ENCODE results near the gene DPP3. TPM values are rescaled to one million over a fixed set of nuclear protein-coding genes. Genes with fewer than 3 reads are reported as not detected.
"Not testable (repeated sequence)": the region's sequence is repeated elsewhere in the genome, so short reads cannot be mapped to it uniquely, and the experiment has no call there.

The DPP3 gene
- 35.8 and 36.5 TPM in 2 replicates for total RNA-seq

DNA sequence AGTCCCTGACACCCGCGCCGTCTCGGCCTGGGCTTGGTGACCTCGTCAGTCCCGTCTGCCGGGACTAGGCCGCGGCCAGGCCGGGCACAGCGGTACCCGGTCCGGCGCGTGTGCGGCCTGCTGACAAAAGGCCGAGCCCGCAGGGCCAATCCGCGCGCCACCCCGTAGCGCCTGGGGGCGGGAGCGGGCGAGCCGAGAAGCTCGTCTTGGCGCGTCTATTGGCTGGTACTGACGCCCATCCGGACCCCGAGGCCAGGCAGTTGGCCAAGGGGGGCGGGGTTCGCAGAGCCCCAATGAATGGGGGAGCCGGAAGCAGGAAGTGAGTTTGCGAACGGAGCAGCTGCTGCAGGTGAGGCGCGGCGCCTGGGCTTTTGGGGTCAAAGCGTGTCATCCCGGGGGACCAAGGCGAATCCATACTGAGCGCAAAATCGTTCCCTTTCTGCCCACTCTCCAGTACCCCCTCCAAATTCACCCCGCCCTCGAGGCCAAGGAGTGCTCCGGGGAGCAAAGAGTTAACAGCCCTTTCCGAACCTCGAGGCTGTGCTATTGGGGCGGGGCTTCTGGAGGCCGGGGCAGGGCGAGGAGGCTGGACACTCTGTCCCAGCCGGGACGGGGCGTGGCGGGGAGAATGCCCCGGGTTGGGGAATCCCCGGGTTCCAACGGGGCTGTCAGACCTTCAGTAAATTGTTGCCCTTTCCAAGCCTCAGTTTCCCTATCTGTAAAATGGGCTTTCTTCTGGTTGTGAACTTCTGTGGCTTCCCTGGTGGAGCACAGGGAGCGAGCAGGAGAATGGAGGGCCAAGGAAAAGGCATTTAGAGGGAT is at the start of gene DPP3:
Gene DPP3 (plus strand): TSS at position 318 of the 822 bp plus-strand sequence. CDS start 1,767 bp downstream, outside the sequence.
- Histone ChIP-seq H2AFZ (ENCODE audit: low read length) (peak within 1 kb of the TSS; percentile 95), H4K20me1 (ENCODE audit: insufficient read depth, low read length) (peaks cover 17% of the 10 kb centered on the region), H3K27ac (ENCODE audit: low read depth, low read length) (peak within 1 kb of the TSS; percentile 95), H3K4me1 (ENCODE audit: insufficient read depth, low read length) (peaks cover 12% of the 10 kb centered on the region), H3K36me3 (ENCODE audit: insufficient read depth, low read length) (peaks cover 9% of the 10 kb centered on the region), H3K27me3 (ENCODE audit: insufficient read depth, low read length) (no peaks in the 10 kb centered on the region), H3K9me3 (ENCODE audit: low read depth, low read length) (no peaks in the 10 kb centered on the region), H3K79me2 (ENCODE audit: insufficient read depth, low read length) (peaks cover 16% of the 10 kb centered on the region), H3K4me3 (ENCODE audit: insufficient read depth, low read length) (peak within 1 kb of the TSS; percentile 98), H3K4me2 (ENCODE audit: insufficient read depth, low read length) (peak within 1 kb of the TSS; percentile 91)
- peak; percentile 100 for DNase-seq (ENCODE audit: insufficient read length, low spot score, missing footprints)
- no peak for TF ChIP-seq CTCF (IDR thresholded peaks at IDR 0.05; ENCODE audit: extremely low read depth, low read depth, low read length)

DNA sequence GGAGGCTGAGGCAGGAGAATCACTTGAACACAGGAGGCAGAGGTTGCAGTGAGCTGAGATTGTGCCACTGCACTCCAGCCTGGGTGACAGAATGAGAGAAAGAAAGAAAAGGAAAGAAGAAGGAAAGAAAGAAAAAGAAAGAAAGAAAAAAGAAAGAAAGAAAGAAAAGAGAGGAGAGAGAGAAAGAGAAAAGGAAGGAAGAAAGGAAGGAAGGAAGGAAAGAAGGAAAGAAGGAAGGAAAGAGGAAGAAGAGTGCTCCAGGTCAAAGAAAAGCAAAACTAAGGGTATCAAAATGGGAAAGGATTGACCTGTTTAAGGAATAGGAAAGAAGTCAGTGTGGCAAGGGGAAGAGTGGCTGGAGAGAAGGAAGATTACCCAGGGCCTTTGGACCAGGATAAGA is 48.9 kb upstream of the DPP3 start:
- H2AFZ ChIP-seq (ENCODE audit: low read length); H4K20me1 ChIP-seq (ENCODE audit: insufficient read depth, low read length); H3K36me3 ChIP-seq (ENCODE audit: insufficient read depth, low read length); H3K27me3 ChIP-seq (ENCODE audit: insufficient read depth, low read length); H3K27ac ChIP-seq (ENCODE audit: low read depth, low read length); H3K4me2 ChIP-seq (ENCODE audit: insufficient read depth, low read length); H3K79me2 ChIP-seq (ENCODE audit: insufficient read depth, low read length); H3K4me3 ChIP-seq (ENCODE audit: insufficient read depth, low read length); H3K4me1 ChIP-seq (ENCODE audit: insufficient read depth, low read length); H3K9me3 ChIP-seq (ENCODE audit: low read depth, low read length); DNase-seq (ENCODE audit: insufficient read length, low spot score, missing footprints): not testable (repeated sequence)

GRCh38 chr11:66431871-66432329 is 48.3 kb upstream of the DPP3 start:
- not testable (repeated sequence) for H3K4me2 ChIP-seq (ENCODE audit: insufficient read depth, low read length); H3K4me1 ChIP-seq (ENCODE audit: insufficient read depth, low read length); H3K27me3 ChIP-seq (ENCODE audit: insufficient read depth, low read length); H3K36me3 ChIP-seq (ENCODE audit: insufficient read depth, low read length); H4K20me1 ChIP-seq (ENCODE audit: insufficient read depth, low read length); H3K79me2 ChIP-seq (ENCODE audit: insufficient read depth, low read length); DNase-seq (ENCODE audit: insufficient read length, low spot score, missing footprints); H3K4me3 ChIP-seq (ENCODE audit: insufficient read depth, low read length); H3K27ac ChIP-seq (ENCODE audit: low read depth, low read length); H2AFZ ChIP-seq (ENCODE audit: low read length); H3K9me3 ChIP-seq (ENCODE audit: low read depth, low read length)

- no peak for TF ChIP-seq CTCF (IDR thresholded peaks at IDR 0.05; ENCODE audit: extremely low read depth, low read depth, low read length)
- no peaks in the 10 kb centered on the region for H3K9me3 ChIP-seq (ENCODE audit: low read depth, low read length)
Measured at GRCh38 chr11:66432597-66432996, 47.6 kb upstream of the DPP3 start.

GRCh38 chr11:66437979-66438503 is 42.2 kb upstream of the DPP3 start:
- Histone ChIP-seq H3K36me3 (ENCODE audit: insufficient read depth, low read length) (peaks cover 9% of the 10 kb centered on the region), H2AFZ (ENCODE audit: low read length) (peak overlapping the region; percentile 99), H4K20me1 (ENCODE audit: insufficient read depth, low read length) (no peaks in the 10 kb centered on the region), H3K4me3 (ENCODE audit: insufficient read depth, low read length) (peak overlapping the region; percentile 84), H3K4me2 (ENCODE audit: insufficient read depth, low read length) (peak overlapping the region; percentile 99), H3K4me1 (ENCODE audit: insufficient read depth, low read length) (peaks cover 7% of the 10 kb centered on the region), H3K9me3 (ENCODE audit: low read depth, low read length) (no peaks in the 10 kb centered on the region), H3K27me3 (ENCODE audit: insufficient read depth, low read length) (peaks cover 3% of the 10 kb centered on the region), H3K27ac (ENCODE audit: low read depth, low read length) (peak overlapping the region; percentile 84), H3K79me2 (ENCODE audit: insufficient read depth, low read length) (peaks cover 7% of the 10 kb centered on the region)
- TF ChIP-seq CTCF (IDR thresholded peaks at IDR 0.05; ENCODE audit: extremely low read depth, low read depth, low read length), result no peak
- no peak for DNase-seq (ENCODE audit: insufficient read length, low spot score, missing footprints)

More at GRCh38 chr11:66432597-66432996, 47.6 kb upstream of the DPP3 start:
- Histone ChIP-seq H3K27ac (ENCODE audit: low read depth, low read length) (no peak overlapping the region), H3K4me1 (ENCODE audit: insufficient read depth, low read length) (no peaks in the 10 kb centered on the region), H3K27me3 (ENCODE audit: insufficient read depth, low read length) (no peaks in the 10 kb centered on the region), H4K20me1 (ENCODE audit: insufficient read depth, low read length) (no peaks in the 10 kb centered on the region), H3K79me2 (ENCODE audit: insufficient read depth, low read length) (no peaks in the 10 kb centered on the region), H3K4me3 (ENCODE audit: insufficient read depth, low read length) (no peak overlapping the region), H2AFZ (ENCODE audit: low read length) (no peak overlapping the region), H3K36me3 (ENCODE audit: insufficient read depth, low read length) (peaks cover 9% of the 10 kb centered on the region), H3K4me2 (ENCODE audit: insufficient read depth, low read length) (no peak overlapping the region)
- no peak for DNase-seq (ENCODE audit: insufficient read length, low spot score, missing footprints)
